SK-N-SH treated with all-trans-retinoic acid at 6 μM for 48 hours (cell line): ENCODE measurements around the gene KPNA5.

Experiments
- SNAI2 ChIP-seq: fragments of 250-450 bp; sonication (Bioruptor Pico); IDR thresholded peaks from 2 replicates; pipeline ENCODE4 v1.5.0; 2020; ENCODE audit warnings: mild to moderate bottlenecking, moderate library complexity
- ZFP3 ChIP-seq: fragments of 250-450 bp; sonication (Bioruptor Pico); IDR thresholded peaks from 2 replicates; pipeline ENCODE4 v1.5.0; 2020; ENCODE audit warnings: mild to moderate bottlenecking, moderate library complexity
- ZFP30 ChIP-seq: fragments of 450-650 bp; formaldehyde crosslinking; IDR thresholded peaks from 2 replicates; pipeline ENCODE4 v1.5.0; 2022; ENCODE audit warnings: mild to moderate bottlenecking, moderate library complexity
- ZNF70 ChIP-seq: fragments of 450-650 bp; formaldehyde crosslinking; IDR thresholded peaks from 2 replicates; pipeline ENCODE4 v1.5.0; 2020; ENCODE audit warnings: mild to moderate bottlenecking, moderate library complexity
- TF ChIP-seq, protein P1 (sequence below): fragments of 250-450 bp; sonication (Bioruptor Pico); IDR thresholded peaks from 2 replicates; pipeline ENCODE4 v1.8.0; 2020; ENCODE audit warnings: mild to moderate bottlenecking, moderate library complexity, borderline replicate concordance
- TF ChIP-seq, protein P2 (sequence below): fragments of 250-450 bp; sonication (Bioruptor Pico); IDR thresholded peaks from 2 replicates; pipeline ENCODE4 v1.5.1; 2020; ENCODE audit warnings: low read depth, mild to moderate bottlenecking, moderate library complexity
- TF ChIP-seq, protein P3 (sequence below): fragments of 250-450 bp; sonication (Bioruptor Pico); IDR thresholded peaks from 2 replicates; pipeline ENCODE4 v1.8.0; 2021; ENCODE audit warnings: low read depth, mild to moderate bottlenecking, moderate library complexity, borderline replicate concordance

GRCh38 chr6:116741571-116741970, 60.6 kb downstream of the KPNA5 start:
- TF ChIP-seq ZFP3 (CRISPR knock-in tag) = no peak
- TF ChIP-seq ZNF70 (CRISPR knock-in tag) = no peak
- TF ChIP-seq, protein P1, sequence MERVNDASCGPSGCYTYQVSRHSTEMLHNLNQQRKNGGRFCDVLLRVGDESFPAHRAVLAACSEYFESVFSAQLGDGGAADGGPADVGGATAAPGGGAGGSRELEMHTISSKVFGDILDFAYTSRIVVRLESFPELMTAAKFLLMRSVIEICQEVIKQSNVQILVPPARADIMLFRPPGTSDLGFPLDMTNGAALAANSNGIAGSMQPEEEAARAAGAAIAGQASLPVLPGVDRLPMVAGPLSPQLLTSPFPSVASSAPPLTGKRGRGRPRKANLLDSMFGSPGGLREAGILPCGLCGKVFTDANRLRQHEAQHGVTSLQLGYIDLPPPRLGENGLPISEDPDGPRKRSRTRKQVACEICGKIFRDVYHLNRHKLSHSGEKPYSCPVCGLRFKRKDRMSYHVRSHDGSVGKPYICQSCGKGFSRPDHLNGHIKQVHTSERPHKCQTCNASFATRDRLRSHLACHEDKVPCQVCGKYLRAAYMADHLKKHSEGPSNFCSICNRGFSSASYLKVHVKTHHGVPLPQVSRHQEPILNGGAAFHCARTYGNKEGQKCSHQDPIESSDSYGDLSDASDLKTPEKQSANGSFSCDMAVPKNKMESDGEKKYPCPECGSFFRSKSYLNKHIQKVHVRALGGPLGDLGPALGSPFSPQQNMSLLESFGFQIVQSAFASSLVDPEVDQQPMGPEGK = no peak
- TF ChIP-seq, protein P2, sequence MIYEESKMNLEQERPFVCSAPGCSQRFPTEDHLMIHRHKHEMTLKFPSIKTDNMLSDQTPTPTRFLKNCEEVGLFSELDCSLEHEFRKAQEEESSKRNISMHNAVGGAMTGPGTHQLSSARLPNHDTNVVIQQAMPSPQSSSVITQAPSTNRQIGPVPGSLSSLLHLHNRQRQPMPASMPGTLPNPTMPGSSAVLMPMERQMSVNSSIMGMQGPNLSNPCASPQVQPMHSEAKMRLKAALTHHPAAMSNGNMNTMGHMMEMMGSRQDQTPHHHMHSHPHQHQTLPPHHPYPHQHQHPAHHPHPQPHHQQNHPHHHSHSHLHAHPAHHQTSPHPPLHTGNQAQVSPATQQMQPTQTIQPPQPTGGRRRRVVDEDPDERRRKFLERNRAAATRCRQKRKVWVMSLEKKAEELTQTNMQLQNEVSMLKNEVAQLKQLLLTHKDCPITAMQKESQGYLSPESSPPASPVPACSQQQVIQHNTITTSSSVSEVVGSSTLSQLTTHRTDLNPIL (CRISPR knock-in tag) = no peak
- TF ChIP-seq ZFP30 (CRISPR knock-in tag) = no peak
- TF ChIP-seq, protein P3, sequence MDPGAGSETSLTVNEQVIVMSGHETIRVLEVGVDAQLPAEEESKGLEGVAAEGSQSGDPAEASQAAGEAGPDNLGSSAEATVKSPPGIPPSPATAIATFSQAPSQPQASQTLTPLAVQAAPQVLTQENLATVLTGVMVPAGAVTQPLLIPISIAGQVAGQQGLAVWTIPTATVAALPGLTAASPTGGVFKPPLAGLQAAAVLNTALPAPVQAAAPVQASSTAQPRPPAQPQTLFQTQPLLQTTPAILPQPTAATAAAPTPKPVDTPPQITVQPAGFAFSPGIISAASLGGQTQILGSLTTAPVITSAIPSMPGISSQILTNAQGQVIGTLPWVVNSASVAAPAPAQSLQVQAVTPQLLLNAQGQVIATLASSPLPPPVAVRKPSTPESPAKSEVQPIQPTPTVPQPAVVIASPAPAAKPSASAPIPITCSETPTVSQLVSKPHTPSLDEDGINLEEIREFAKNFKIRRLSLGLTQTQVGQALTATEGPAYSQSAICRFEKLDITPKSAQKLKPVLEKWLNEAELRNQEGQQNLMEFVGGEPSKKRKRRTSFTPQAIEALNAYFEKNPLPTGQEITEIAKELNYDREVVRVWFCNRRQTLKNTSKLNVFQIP = no peak
- no peak for TF ChIP-seq SNAI2 (CRISPR knock-in tag)
